ENCODE data around the gene LTB4R2. TPM values are rescaled to one million over a fixed set of nuclear protein-coding genes. Genes with fewer than 3 reads are reported as not detected.
A peak's percentile ranks its signal among the peaks of the same experiment; 100 is the strongest.

LTB4R2 gene
- total RNA-seq, 1 experiment from 2014 or later, result 12.9 TPM

- POLR2A ChIA-PET, result interaction anchor here (0.5 to 3.6 kb wide), 7 partner anchors 8 to 131 kb away, joined by 3 to 20 read pairs (median 8); partner anchors contain the start of genes CIDEB, LTB4R2, RABGGTA and TINF2
- H3K4me3 Mint-ChIP-seq, result peak overlapping the region; percentile 91
- CTCF ChIA-PET, result interaction anchor here (0.6 to 8.2 kb wide), 17 partner anchors 7 to 242 kb away, joined by 3 to 165 read pairs (median 12); partner anchors contain the start of genes CHMP4A, CIDEB, IRF9 and LTB4R
These were observed 9.5 kb upstream of the LTB4R2 start for GRCh38 chr14:24300326-24300980.

GRCh38 chr14:24304019-24304387 lies 5.9 kb upstream of the LTB4R2 start:
- no peak overlapping the region for H3K4me3 Mint-ChIP-seq
- peaks cover 13% of the 10 kb centered on the region for H3K4me1 Mint-ChIP-seq
- no peak for ATAC-seq
- no peak for DNase-seq (ENCODE audit: low spot score)
- TF ChIP-seq MYBL2 (CRISPR knock-in tag; IDR thresholded peaks at IDR 0.05) (no peak), ATF1 (CRISPR knock-in tag; IDR thresholded peaks at IDR 0.05) (no peak), ZNF671 (CRISPR knock-in tag; IDR thresholded peaks at IDR 0.05) (no peak), ZNF121 (CRISPR knock-in tag; IDR thresholded peaks at IDR 0.05) (no peak), GTF2I (CRISPR knock-in tag; conservative IDR thresholded peaks at IDR 0.05) (no peak), ESRRA (CRISPR knock-in tag; IDR thresholded peaks at IDR 0.05; ENCODE audit: borderline replicate concordance) (no peak), TCF7 (CRISPR knock-in tag; IDR thresholded peaks at IDR 0.05; ENCODE audit: low read depth) (no peak), JAZF1 (CRISPR knock-in tag; IDR thresholded peaks at IDR 0.05) (no peak), NFYB (CRISPR knock-in tag; conservative IDR thresholded peaks at IDR 0.05; ENCODE audit: low read depth) (no peak), SMAD4 (CRISPR knock-in tag; IDR thresholded peaks at IDR 0.05) (no peak), GABPB1 (CRISPR knock-in tag; IDR thresholded peaks at IDR 0.05) (no peak), FOXP1 (CRISPR knock-in tag; IDR thresholded peaks at IDR 0.05; ENCODE audit: borderline replicate concordance) (no peak), MLX (CRISPR knock-in tag; IDR thresholded peaks at IDR 0.05) (no peak)
- TF ChIP-seq, protein P1, sequence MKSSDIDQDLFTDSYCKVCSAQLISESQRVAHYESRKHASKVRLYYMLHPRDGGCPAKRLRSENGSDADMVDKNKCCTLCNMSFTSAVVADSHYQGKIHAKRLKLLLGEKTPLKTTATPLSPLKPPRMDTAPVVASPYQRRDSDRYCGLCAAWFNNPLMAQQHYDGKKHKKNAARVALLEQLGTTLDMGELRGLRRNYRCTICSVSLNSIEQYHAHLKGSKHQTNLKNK (CRISPR knock-in tag; IDR thresholded peaks at IDR 0.05), result no peak
- TF ChIP-seq, protein P2, sequence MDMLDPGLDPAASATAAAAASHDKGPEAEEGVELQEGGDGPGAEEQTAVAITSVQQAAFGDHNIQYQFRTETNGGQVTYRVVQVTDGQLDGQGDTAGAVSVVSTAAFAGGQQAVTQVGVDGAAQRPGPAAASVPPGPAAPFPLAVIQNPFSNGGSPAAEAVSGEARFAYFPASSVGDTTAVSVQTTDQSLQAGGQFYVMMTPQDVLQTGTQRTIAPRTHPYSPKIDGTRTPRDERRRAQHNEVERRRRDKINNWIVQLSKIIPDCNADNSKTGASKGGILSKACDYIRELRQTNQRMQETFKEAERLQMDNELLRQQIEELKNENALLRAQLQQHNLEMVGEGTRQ (CRISPR knock-in tag; IDR thresholded peaks at IDR 0.05), result no peak
- ChIA-PET CTCF (no interaction called here), POLR2A (no interaction called here)
- peaks cover 53% of the 10 kb centered on the region for H3K36me3 Mint-ChIP-seq
- H3K9me3 Mint-ChIP-seq, result no peaks in the 10 kb centered on the region
- H3K27me3 Mint-ChIP-seq (ENCODE audit: low read depth), result 0 out of 2 replicates have a peak, but pooled peaks cover 3% of the 10 kb centered on the region
- H3K27ac Mint-ChIP-seq, result no peak overlapping the region

More at GRCh38 chr14:24300326-24300980, 9.5 kb upstream of the LTB4R2 start:
- ATAC-seq, result no peak
- no peak for DNase-seq (ENCODE audit: low spot score)
- Mint-ChIP-seq H3K27ac (no peak overlapping the region; the same call in 1 of the 2 replicates), H3K36me3 (peaks cover 38% of the 10 kb centered on the region), H3K27me3 (ENCODE audit: low read depth) (0 out of 2 replicates have a peak, but pooled peaks cover 3% of the 10 kb centered on the region), H3K4me1 (peaks cover 19% of the 10 kb centered on the region), H3K9me3 (no peaks in the 10 kb centered on the region)
- TF ChIP-seq NFYB (CRISPR knock-in tag; conservative IDR thresholded peaks at IDR 0.05; ENCODE audit: low read depth), result no peak

DNA sequence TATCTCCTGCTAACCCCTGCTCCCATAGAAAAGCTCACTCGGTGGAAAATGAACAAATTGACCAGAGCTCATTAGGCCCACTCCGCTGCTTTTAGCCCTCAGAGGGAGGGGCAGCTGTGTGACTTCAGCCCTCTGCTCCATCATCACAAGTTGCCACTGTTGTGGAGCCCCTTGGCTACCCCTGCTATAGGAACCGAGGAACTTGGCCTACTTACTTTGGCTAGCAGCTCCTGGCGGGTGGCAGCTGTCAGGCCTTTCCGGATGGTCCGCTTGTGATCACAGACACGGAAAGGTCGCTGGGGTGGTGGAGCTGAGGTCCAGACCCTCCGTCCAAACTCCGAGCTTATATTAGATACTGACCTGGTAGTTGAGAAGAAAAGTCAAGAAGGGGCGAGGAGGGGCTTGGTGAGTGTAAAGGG lies 2.8 kb upstream of the LTB4R2 start:
- ATAC-seq, result no peak
- Mint-ChIP-seq H3K9me3 (no peaks in the 10 kb centered on the region), H3K27me3 (ENCODE audit: low read depth) (peaks cover 8% of the 10 kb centered on the region), H3K27ac (peak overlapping the region; percentile 49; the same call in 1 of the 2 replicates), H3K4me1 (peaks cover 15% of the 10 kb centered on the region), H3K4me3 (no peak overlapping the region), H3K36me3 (peaks cover 47% of the 10 kb centered on the region)
- TF ChIP-seq ZNF219 (CRISPR knock-in tag; IDR thresholded peaks at IDR 0.05; ENCODE audit: borderline replicate concordance) (no peak), NFATC4 (CRISPR knock-in tag; IDR thresholded peaks at IDR 0.05) (no peak), GRHL2 (CRISPR knock-in tag; IDR thresholded peaks at IDR 0.05; ENCODE audit: insufficient replicate concordance, severe bottlenecking) (no peak), OVOL2 (CRISPR knock-in tag; IDR thresholded peaks at IDR 0.05; ENCODE audit: borderline replicate concordance) (no peak), RELA (CRISPR knock-in tag; IDR thresholded peaks at IDR 0.05; ENCODE audit: borderline replicate concordance) (no peak), IRF2 (CRISPR knock-in tag; IDR thresholded peaks at IDR 0.05; ENCODE audit: borderline replicate concordance, low read depth) (no peak), ZBTB21 (CRISPR knock-in tag; IDR thresholded peaks at IDR 0.05; ENCODE audit: borderline replicate concordance) (no peak), TEAD4 (CRISPR knock-in tag; IDR thresholded peaks at IDR 0.05) (no peak)
- TF ChIP-seq, protein P3, sequence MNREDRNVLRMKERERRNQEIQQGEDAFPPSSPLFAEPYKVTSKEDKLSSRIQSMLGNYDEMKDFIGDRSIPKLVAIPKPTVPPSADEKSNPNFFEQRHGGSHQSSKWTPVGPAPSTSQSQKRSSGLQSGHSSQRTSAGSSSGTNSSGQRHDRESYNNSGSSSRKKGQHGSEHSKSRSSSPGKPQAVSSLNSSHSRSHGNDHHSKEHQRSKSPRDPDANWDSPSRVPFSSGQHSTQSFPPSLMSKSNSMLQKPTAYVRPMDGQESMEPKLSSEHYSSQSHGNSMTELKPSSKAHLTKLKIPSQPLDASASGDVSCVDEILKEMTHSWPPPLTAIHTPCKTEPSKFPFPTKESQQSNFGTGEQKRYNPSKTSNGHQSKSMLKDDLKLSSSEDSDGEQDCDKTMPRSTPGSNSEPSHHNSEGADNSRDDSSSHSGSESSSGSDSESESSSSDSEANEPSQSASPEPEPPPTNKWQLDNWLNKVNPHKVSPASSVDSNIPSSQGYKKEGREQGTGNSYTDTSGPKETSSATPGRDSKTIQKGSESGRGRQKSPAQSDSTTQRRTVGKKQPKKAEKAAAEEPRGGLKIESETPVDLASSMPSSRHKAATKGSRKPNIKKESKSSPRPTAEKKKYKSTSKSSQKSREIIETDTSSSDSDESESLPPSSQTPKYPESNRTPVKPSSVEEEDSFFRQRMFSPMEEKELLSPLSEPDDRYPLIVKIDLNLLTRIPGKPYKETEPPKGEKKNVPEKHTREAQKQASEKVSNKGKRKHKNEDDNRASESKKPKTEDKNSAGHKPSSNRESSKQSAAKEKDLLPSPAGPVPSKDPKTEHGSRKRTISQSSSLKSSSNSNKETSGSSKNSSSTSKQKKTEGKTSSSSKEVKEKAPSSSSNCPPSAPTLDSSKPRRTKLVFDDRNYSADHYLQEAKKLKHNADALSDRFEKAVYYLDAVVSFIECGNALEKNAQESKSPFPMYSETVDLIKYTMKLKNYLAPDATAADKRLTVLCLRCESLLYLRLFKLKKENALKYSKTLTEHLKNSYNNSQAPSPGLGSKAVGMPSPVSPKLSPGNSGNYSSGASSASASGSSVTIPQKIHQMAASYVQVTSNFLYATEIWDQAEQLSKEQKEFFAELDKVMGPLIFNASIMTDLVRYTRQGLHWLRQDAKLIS (CRISPR knock-in tag; IDR thresholded peaks at IDR 0.05; ENCODE audit: borderline replicate concordance), result no peak
- ChIA-PET POLR2A (interaction anchor here (0.7 to 1.7 kb wide), 2 partner anchors 65 to 146 kb away, joined by 3 to 8 read pairs; partner anchors contain the start of gene TINF2), CTCF (interaction anchor here (0.9 to 6.8 kb wide), 20 partner anchors 9 to 135 kb away, joined by 3 to 97 read pairs (median 10); partner anchors contain the start of genes ADCY4, CBLN3, DHRS1 and KHNYN)
- no peak for DNase-seq (ENCODE audit: low spot score)

Measured in WTC11 (cell line).